Activated CD4-positive, alpha-beta T cell treated with anti-CD3 and anti-CD28 coated beads for 36 hours (primary cell): ENCODE results near the gene DAO. TPM values are rescaled to one million over a fixed set of nuclear protein-coding genes. Genes with fewer than 3 reads are reported as not detected.
A peak's percentile ranks its signal among the peaks of the same experiment; 100 is the strongest.
"Not testable (repeated sequence)": the region's sequence is repeated elsewhere in the genome, so short reads cannot be mapped to it uniquely, and the experiment has no call there.

Source experiments
- ATAC-seq: fragments of 200-7000 bp; cut with Tn5 transposase; one replicate; pipeline ENCODE4 v1.10.0; 2021; ENCODE audit warnings: mild to moderate bottlenecking, moderate library complexity
- CTCF ChIA-PET: fragments of 350-600 bp; sonication (Branson Sonifier 250); formaldehyde crosslinking; loops from one replicate; lab custom pipeline; 2021; ENCODE audit warnings: antibody characterized with exemption; lab: Charles Lee
- POLR2A ChIA-PET: fragments of 350-600 bp; sonication (Branson Sonifier 250); formaldehyde crosslinking; loops from one replicate; lab custom pipeline; 2021; ENCODE audit warnings: antibody characterized with exemption, inconsistent platforms; lab: Charles Lee
- DNase-seq: peaks from one replicate; pipeline ENCODE4 v3.0.0-alpha.2; 2020
- H3K27ac Mint-ChIP-seq: one replicate; pipeline ENCODE4 v1.8.0; 2021; ENCODE audit warnings: mixed read lengths
- H3K27me3 Mint-ChIP-seq: one replicate; pipeline ENCODE4 v1.8.0; 2021; ENCODE audit warnings: mixed read lengths
- H3K36me3 Mint-ChIP-seq: one replicate; pipeline ENCODE4 v1.8.0; 2021; ENCODE audit warnings: low read depth, mixed read lengths
- H3K4me1 Mint-ChIP-seq: one replicate; pipeline ENCODE4 v1.8.0; 2021; ENCODE audit warnings: mixed read lengths
- H3K4me3 Mint-ChIP-seq: one replicate; pipeline ENCODE4 v1.8.0; 2021; ENCODE audit warnings: mild to moderate bottlenecking, moderate library complexity, mixed read lengths
- H3K9me3 Mint-ChIP-seq: one replicate; pipeline ENCODE4 v1.8.0; 2021; ENCODE audit warnings: low read depth, mixed read lengths
- intact Hi-C, 2 experiments: fragments of 100-400 bp; cut with DNase I in 1 of 2; cut with micrococcal nuclease in 1 of 2; formaldehyde crosslinking; loops; one replicate each; pipeline versions ENCODE4 v1.14.2 to v1.15.1; 2022 to 2024; cut with DNase I, micrococcal nuclease
- total RNA-seq, 2 experiments: library from RNA; stranded (reverse); gene quantifications; one replicate each; pipeline ENCODE4 v1.2.3, GENCODE V29; 2021

Gene DAO
- total RNA-seq, 2 experiments from 2014 or later: not detected

GRCh38 chr12:108857158-108857407 lies 22.8 kb upstream of the DAO start:
- CTCF ChIA-PET: interaction anchor here (0.9 kb wide), 1 partner anchor 9 kb away, joined by 3 read pairs; no protein-coding TSS in a partner anchor
- POLR2A ChIA-PET: interaction anchor here (0.5 to 1.0 kb wide), 3 partner anchors 19 to 1723 kb away, joined by 3 to 5 read pairs (median 4); no protein-coding TSS in a partner anchor
- intact Hi-C loops: loop anchor here (1.0 to 10.0 kb wide), 17 partner anchors 18 to 1170 kb away; partner anchors contain the start of genes SART3 (in 2 of the 2), ALKBH2 (in 1 of the 2), CORO1C (in 1 of the 2) and FAM222A (in 1 of the 2)
- peaks cover 15% of the 10 kb centered on the region for H3K36me3 Mint-ChIP-seq
- peak overlapping the region; percentile 86 for H3K27ac Mint-ChIP-seq
- ATAC-seq (no peak), DNase-seq (no peak)
- H3K4me3 Mint-ChIP-seq: peak overlapping the region; percentile 82
- H3K4me1 Mint-ChIP-seq: peaks cover 43% of the 10 kb centered on the region
- peaks cover 2% of the 10 kb centered on the region for H3K27me3 Mint-ChIP-seq
- peaks cover 4% of the 10 kb centered on the region for H3K9me3 Mint-ChIP-seq

GRCh38 chr12:108858311-108859074 lies 21.4 kb upstream of the DAO start:
- Mint-ChIP-seq H3K36me3 (peaks cover 10% of the 10 kb centered on the region), H3K9me3 (peaks cover 4% of the 10 kb centered on the region), H3K4me3 (peak overlapping the region; percentile 82), H3K27ac (peak overlapping the region; percentile 89), H3K27me3 (peaks cover 2% of the 10 kb centered on the region), H3K4me1 (peaks cover 43% of the 10 kb centered on the region)
- ChIA-PET CTCF (interaction anchor here (0.7 to 1.0 kb wide), 3 partner anchors 8 to 194 kb away, joined by 3 read pairs; no protein-coding TSS in a partner anchor), POLR2A (interaction anchor here (0.6 kb wide), 1 partner anchor 197 kb away, joined by 3 read pairs; no protein-coding TSS in a partner anchor)
- intact Hi-C loops: loop anchor here (5.0 to 10.0 kb wide), 6 partner anchors 239 to 1171 kb away; partner anchors contain the start of genes FAM222A (in 1 of the 2), GLTP (in 1 of the 2), ISCU (in 1 of the 2) and MMAB (in 1 of the 2)
- no peak for ATAC-seq
- DNase-seq: no peak

GRCh38 chr12:108859141-108859922 lies 20.6 kb upstream of the DAO start:
- H3K9me3 Mint-ChIP-seq, ATAC-seq, H3K36me3 Mint-ChIP-seq, H3K27me3 Mint-ChIP-seq, DNase-seq, CTCF ChIA-PET: not testable (repeated sequence)
- intact Hi-C loops: loop anchor here (5.0 to 10.0 kb wide), 6 partner anchors 238 to 1172 kb away; partner anchors contain the start of genes FAM222A (in 1 of the 2), GLTP (in 1 of the 2), ISCU (in 1 of the 2) and MMAB (in 1 of the 2)
- Mint-ChIP-seq H3K4me3 (peak overlapping the region; percentile 82), H3K4me1 (peaks cover 37% of the 10 kb centered on the region), H3K27ac (peak overlapping the region; percentile 55)
- POLR2A ChIA-PET: interaction anchor here (0.6 to 0.7 kb wide), 2 partner anchors 197 to 513 kb away, joined by 3 to 6 read pairs; no protein-coding TSS in a partner anchor

- intact Hi-C loops: loop anchor here (5.0 to 10.0 kb wide), 6 partner anchors 237 to 1173 kb away; partner anchors contain the start of genes FAM222A (in 1 of the 2), GLTP (in 1 of the 2), ISCU (in 1 of the 2) and MMAB (in 1 of the 2)
- POLR2A ChIA-PET: interaction anchor here (0.7 kb wide), 1 partner anchor 513 kb away, joined by 6 read pairs; no protein-coding TSS in a partner anchor
- Mint-ChIP-seq H3K4me1 (peaks cover 32% of the 10 kb centered on the region), H3K4me3 (no peak overlapping the region), H3K27ac (no peak overlapping the region), H3K36me3 (peaks cover 6% of the 10 kb centered on the region), H3K9me3 (peaks cover 4% of the 10 kb centered on the region), H3K27me3 (peaks cover 2% of the 10 kb centered on the region)
- CTCF ChIA-PET: no interaction called here
- no peak for ATAC-seq
- no peak for DNase-seq
Measured at GRCh38 chr12:108859923-108860291, 20.0 kb upstream of the DAO start.

- ChIA-PET POLR2A (no interaction called here), CTCF (no interaction called here)
- Mint-ChIP-seq H3K27me3 (peaks cover 2% of the 10 kb centered on the region), H3K36me3 (peaks cover under 1% of the 10 kb centered on the region), H3K9me3 (no peaks in the 10 kb centered on the region), H3K27ac (no peak overlapping the region), H3K4me1 (peaks cover 27% of the 10 kb centered on the region), H3K4me3 (no peak overlapping the region)
- intact Hi-C loops: no loop called here
- ATAC-seq: no peak
- DNase-seq: no peak
Measured at GRCh38 chr12:108860443-108860842, 19.4 kb upstream of the DAO start.

- DNase-seq (no peak), ATAC-seq (no peak)
- Mint-ChIP-seq H3K9me3 (no peaks in the 10 kb centered on the region), H3K27me3 (peaks cover 2% of the 10 kb centered on the region), H3K4me3 (no peak overlapping the region), H3K4me1 (peaks cover 15% of the 10 kb centered on the region), H3K36me3 (no peaks in the 10 kb centered on the region), H3K27ac (no peak overlapping the region)
- ChIA-PET CTCF (interaction anchor here (1.0 kb wide), 1 partner anchor 225 kb away, joined by 3 read pairs; no protein-coding TSS in a partner anchor), POLR2A (interaction anchor here (0.6 kb wide), 1 partner anchor 36 kb away, joined by 4 read pairs; no protein-coding TSS in a partner anchor)
- intact Hi-C loops: no loop called here
Measured at GRCh38 chr12:108861878-108862587, 17.9 kb upstream of the DAO start.

- ATAC-seq (no peak), DNase-seq (no peak)
- Mint-ChIP-seq H3K4me1 (peaks cover 15% of the 10 kb centered on the region), H3K4me3 (no peak overlapping the region), H3K27me3 (peaks cover 2% of the 10 kb centered on the region), H3K27ac (no peak overlapping the region), H3K9me3 (no peaks in the 10 kb centered on the region), H3K36me3 (no peaks in the 10 kb centered on the region)
- intact Hi-C loops: no loop called here
- CTCF ChIA-PET: no interaction called here
- POLR2A ChIA-PET: no interaction called here
Measured at GRCh38 chr12:108862588-108862959, 17.3 kb upstream of the DAO start.

- H3K36me3 Mint-ChIP-seq: no peaks in the 10 kb centered on the region
- no peak for ATAC-seq
- H3K4me1 Mint-ChIP-seq: no peaks in the 10 kb centered on the region
- ChIA-PET CTCF (no interaction called here), POLR2A (no interaction called here)
- H3K4me3 Mint-ChIP-seq: no peak overlapping the region
- no peak overlapping the region for H3K27ac Mint-ChIP-seq
- no peaks in the 10 kb centered on the region for H3K9me3 Mint-ChIP-seq
- intact Hi-C loops: no loop called here
- no peak for DNase-seq
- no peaks in the 10 kb centered on the region for H3K27me3 Mint-ChIP-seq
Measured at GRCh38 chr12:108865169-108865568, 14.7 kb upstream of the DAO start.

GRCh38 chr12:108866083-108866482 lies 13.8 kb upstream of the DAO start:
- H3K4me1 Mint-ChIP-seq, H3K4me3 Mint-ChIP-seq, H3K36me3 Mint-ChIP-seq, intact Hi-C loops, H3K9me3 Mint-ChIP-seq, ATAC-seq, DNase-seq, POLR2A ChIA-PET, H3K27ac Mint-ChIP-seq, H3K27me3 Mint-ChIP-seq: not testable (repeated sequence)
- CTCF ChIA-PET: interaction anchor here (0.7 to 1.0 kb wide), 2 partner anchors 8 kb away, joined by 3 read pairs; no protein-coding TSS in a partner anchor

GRCh38 chr12:108868781-108869180 lies 11.1 kb upstream of the DAO start:
- H3K9me3 Mint-ChIP-seq: no peaks in the 10 kb centered on the region
- CTCF ChIA-PET: interaction anchor here (0.7 to 1.4 kb wide), 2 partner anchors 13 to 860 kb away, joined by 3 to 4 read pairs; no protein-coding TSS in a partner anchor
- H3K27me3 Mint-ChIP-seq: no peaks in the 10 kb centered on the region
- ATAC-seq: no peak
- intact Hi-C loops: no loop called here
- no peaks in the 10 kb centered on the region for H3K4me1 Mint-ChIP-seq
- no peaks in the 10 kb centered on the region for H3K36me3 Mint-ChIP-seq
- H3K27ac Mint-ChIP-seq: no peak overlapping the region
- DNase-seq: no peak
- H3K4me3 Mint-ChIP-seq: no peak overlapping the region
- POLR2A ChIA-PET: interaction anchor here (0.7 kb wide), 1 partner anchor 37 kb away, joined by 5 read pairs; no protein-coding TSS in a partner anchor
